Myocyte (in vitro differentiated cells): Measurements from ENCODE around the gene SUMO3. TPM values are rescaled to one million over a fixed set of nuclear protein-coding genes. Genes with fewer than 3 reads are reported as not detected.
A peak's percentile ranks its signal among the peaks of the same experiment; 100 is the strongest.

ENCODE experiments used
- DNase-seq: peaks from one replicate; pipeline ENCODE4 v3.0.0-alpha.2; 2012; ENCODE audit warnings: low read depth
- total RNA-seq: library from RNA; depleted of rRNA; stranded (reverse); fragments of >200 nt; gene quantifications from 2 replicates; pipeline ENCODE4 v1.2.3, GENCODE V29; 2014

SUMO3 gene
- total RNA-seq, 1 donor from 2014 or later, result 79.5 TPM

- DNase-seq, result no peak
These were observed 13.1 kb downstream of the SUMO3 start for GRCh38 chr21:44804762-44805161.

- no peak for DNase-seq
These were observed 14.2 kb downstream of the SUMO3 start for GRCh38 chr21:44803651-44804050.

GRCh38 chr21:44802396-44803153, 15.3 kb downstream of the SUMO3 start:
- no peak for DNase-seq

- peak; percentile 87 for DNase-seq
These were observed 16.1 kb downstream of the SUMO3 start, which contains the start of gene UBE2G2 for GRCh38 chr21:44801468-44802395. Gene UBE2G2 (minus strand): TSS chr21:44801820. CDS start chr21:44801748, 72 bp downstream.

GRCh38 chr21:44800971-44801467, 16.8 kb downstream of the SUMO3 start:
- DNase-seq, result peak; percentile 43

GRCh38 chr21:44800103-44800502, 17.8 kb downstream of the SUMO3 start:
- DNase-seq, result peak; percentile 41

GRCh38 chr21:44799646-44800045, 18.2 kb downstream of the SUMO3 start:
- no peak for DNase-seq

GRCh38 chr21:44797775-44798174, 20.1 kb downstream of the SUMO3 start:
- DNase-seq, result no peak

- no peak for DNase-seq
These were observed 22.5 kb downstream of the SUMO3 start for GRCh38 chr21:44795342-44795741.

GRCh38 chr21:44793592-44794374, 24.1 kb downstream of the SUMO3 start:
- no peak for DNase-seq

- peak; percentile 74 for DNase-seq
These were observed 24.9 kb downstream of the SUMO3 start for GRCh38 chr21:44792702-44793591.

GRCh38 chr21:44791993-44792392, 25.9 kb downstream of the SUMO3 start:
- no peak for DNase-seq

- no peak for DNase-seq
These were observed 26.6 kb downstream of the SUMO3 start for GRCh38 chr21:44791246-44791645.

- DNase-seq, result no peak
These were observed 27.5 kb downstream of the SUMO3 start for GRCh38 chr21:44790368-44790767.

GRCh38 chr21:44789880-44790279, 28.0 kb downstream of the SUMO3 start:
- DNase-seq, result peak; percentile 37

GRCh38 chr21:44785620-44786335, 32.1 kb downstream of the SUMO3 start:
- DNase-seq, result no peak

GRCh38 chr21:44784810-44785209, 33.1 kb downstream of the SUMO3 start:
- no peak for DNase-seq

- peak; percentile 54 for DNase-seq
These were observed 34.7 kb downstream of the SUMO3 start for GRCh38 chr21:44783020-44783696.
